Heart right ventricle (tissue), 16 donors: Measurements from ENCODE around the gene ARPP21. TPM values are rescaled to one million over a fixed set of nuclear protein-coding genes. Genes with fewer than 3 reads are reported as not detected.

Source experiments
- ATAC-seq, 8 donors: fragments of 200-7000 bp; cut with Tn5 transposase; one replicate each; pipeline ENCODE4 v1.9.1; 2020; ENCODE audit warnings: mild to moderate bottlenecking in 8 of 8, moderate library complexity in 8 of 8, moderate number of reproducible peaks in 1 of 8
- DNase-seq, 2 donors: peaks; one replicate each; pipeline ENCODE4 v3.0.0-alpha.2; 2020
- H3K27ac ChIP-seq, 10 donors: fragments of 200-600 bp; sonication (generic) in 2 of 10; one replicate each; pipeline versions ENCODE4 v1.5.0 to v1.8.0; 2020 to 2022; ENCODE audit warnings: mild to moderate bottlenecking in 3 of 10
- H3K27me3 ChIP-seq, 7 donors: fragments of 200-600 bp; one replicate each; pipeline ENCODE4 v1.8.0; 2021 to 2022; ENCODE audit warnings: mild to moderate bottlenecking in 2 of 7
- H3K36me3 ChIP-seq, 9 donors: fragments of 200-600 bp; sonication (generic) in 1 of 9; one replicate each; pipeline versions ENCODE4 v1.5.0 to v1.8.0; 2020 to 2022; ENCODE audit warnings: mild to moderate bottlenecking in 2 of 9
- H3K4me1 ChIP-seq, 9 donors: fragments of 200-600 bp; sonication (generic) in 1 of 9; one replicate each; pipeline versions ENCODE4 v1.5.0 to v1.8.0; 2020 to 2022; ENCODE audit warnings: mild to moderate bottlenecking in 4 of 9
- H3K4me3 ChIP-seq, 10 donors: fragments of 200-600 bp; sonication (generic) in 2 of 10; one replicate each; pipeline versions ENCODE4 v1.5.0 to v1.8.0; 2020 to 2022; ENCODE audit warnings: mild to moderate bottlenecking in 7 of 10, moderate library complexity in 2 of 10
- H3K9me3 ChIP-seq, 11 donors: fragments of 200-600 bp in 10 of 11; sonication (generic) in 2 of 11; one replicate each; pipeline versions ENCODE4 v1.5.0 to v1.8.0; 2013 to 2022; ENCODE audit warnings: mild to moderate bottlenecking in 2 of 11, control low read depth in 1 of 11, moderate library complexity in 1 of 11
- WGBS, 2 donors: extraction: QIAGEN DNeasy Blood & Tissue Kit; methylation state at CpG; one replicate each; pipeline ENCODE4 v1.1.7; 2013; ENCODE audit warnings: inconsistent platforms in 1 of 2; 5-methylcytosine and 5-hydroxymethylcytosine counted together
- intact Hi-C, 10 donors: fragments of 100-400 bp; cut with DNase I; formaldehyde crosslinking; loops; one replicate each; pipeline versions ENCODE4 v1.11.1 to v1.14.2; 2022
- polyA plus RNA-seq, 2 donors: library from polyadenylated mRNA; stranded (reverse); fragments of 200-250 nt; gene quantifications; one replicate each; pipeline ENCODE4 v1.2.3, GENCODE V29; 2013
- total RNA-seq, 10 donors: library from RNA; stranded (reverse); fragmentation: NEBNext Ultra II Directional in 3 of 10; extraction: Animal tissue kit (Norgen Biotek cat#: 25700) in 3 of 10; gene quantifications; one replicate each; pipeline versions ENCODE4 v1.2.1 to v1.2.4, GENCODE V29; 2021 to 2023
- TF ChIP-seq, protein P1 (sequence below), 9 donors: fragments of 200-600 bp; sonication (generic) in 2 of 9; IDR thresholded peaks; one replicate each; pipeline versions ENCODE4 v1.5.0 to v1.8.0; 2021 to 2022; ENCODE audit warnings: antibody characterized with exemption in 9 of 9, mild to moderate bottlenecking in 5 of 9, moderate library complexity in 1 of 9
- donor health status: Arrhythmogenic right ventricular cardiomyopathy.
- donor health status: ischemic (EF 13 %, LVEDD 7.1; RV severe dilation, severe dysfunction).
- donor health status: healthy with polysubstance abuse.
- donor health status: DM: no; HTN: yes; CAD: no.
- donor health status: DM: no; HTN: no; CAD: no.
- donor health status: ischemic (EF 25% LVEDD 6.9; RV normal size, moderate dysfunction).
- donor health status: ischemic (EF 25% LVEDD 5.7; RV mildly dilated, moderate dysfunction).
- donor health status: healthy.
- donor health status: DM: yes; HTN: yes; CAD: no.
- donor health status: Ischemic cardiomyopathy.
- donor health status: ischemic (EF 35%, LVEDD 5.7; RV mildly dilated, moderate dysfunction).
- donor health status: nonischemic (EF 11% LVEDD 7.7; RV severe dilation, severe dysfunction).
- donor health status: DM: yes; HTN: yes; CAD: no.
- donor health status: PGD.
- donor health status: ischemic (EF 29% LVEDD 5.4; RV normal size, mild dysfunction).
- donor health status: nonischemic (EF 23%, LVEDD 6.1; RV moderate dilation, normal function).

The ARPP21 gene
- total and polyA plus RNA-seq, 12 donors, result 0.06 TPM; not detected in 11

DNA sequence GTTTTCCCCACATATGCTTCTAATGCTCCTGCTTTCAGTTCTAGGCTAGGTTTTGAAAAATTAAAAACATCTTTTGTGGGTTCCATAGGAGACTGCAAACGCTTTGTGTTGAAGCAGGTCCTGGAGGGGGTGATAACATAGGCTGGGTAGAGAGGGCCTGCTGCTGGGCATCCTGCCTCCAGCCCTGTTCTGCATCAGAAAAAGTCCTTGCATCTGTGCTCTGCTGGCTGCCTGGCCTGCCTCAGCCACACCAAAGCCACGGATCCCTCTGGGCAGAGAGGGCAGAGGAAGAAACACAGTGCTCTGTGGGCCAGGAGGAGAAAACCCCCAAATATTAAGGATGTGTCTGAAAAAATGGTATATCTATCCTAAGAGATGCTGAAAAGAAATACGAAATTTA, 3.9 kb upstream of the ARPP21 start:
- H3K4me3 ChIP-seq, result no peak overlapping the region
- peaks cover 0 to 13% (median 10%) of the 10 kb centered on the region in 9 donors for H3K4me1 ChIP-seq
- H3K9me3 ChIP-seq, result no peaks in the 10 kb centered on the region
- WGBS, 2 donors, result 71 to 82% methylated on average over 3 of the region's 3 CpGs
- H3K36me3 ChIP-seq, result no peaks in the 10 kb centered on the region
- DNase-seq (no peak), ATAC-seq (no peak)
- TF ChIP-seq, protein P1, sequence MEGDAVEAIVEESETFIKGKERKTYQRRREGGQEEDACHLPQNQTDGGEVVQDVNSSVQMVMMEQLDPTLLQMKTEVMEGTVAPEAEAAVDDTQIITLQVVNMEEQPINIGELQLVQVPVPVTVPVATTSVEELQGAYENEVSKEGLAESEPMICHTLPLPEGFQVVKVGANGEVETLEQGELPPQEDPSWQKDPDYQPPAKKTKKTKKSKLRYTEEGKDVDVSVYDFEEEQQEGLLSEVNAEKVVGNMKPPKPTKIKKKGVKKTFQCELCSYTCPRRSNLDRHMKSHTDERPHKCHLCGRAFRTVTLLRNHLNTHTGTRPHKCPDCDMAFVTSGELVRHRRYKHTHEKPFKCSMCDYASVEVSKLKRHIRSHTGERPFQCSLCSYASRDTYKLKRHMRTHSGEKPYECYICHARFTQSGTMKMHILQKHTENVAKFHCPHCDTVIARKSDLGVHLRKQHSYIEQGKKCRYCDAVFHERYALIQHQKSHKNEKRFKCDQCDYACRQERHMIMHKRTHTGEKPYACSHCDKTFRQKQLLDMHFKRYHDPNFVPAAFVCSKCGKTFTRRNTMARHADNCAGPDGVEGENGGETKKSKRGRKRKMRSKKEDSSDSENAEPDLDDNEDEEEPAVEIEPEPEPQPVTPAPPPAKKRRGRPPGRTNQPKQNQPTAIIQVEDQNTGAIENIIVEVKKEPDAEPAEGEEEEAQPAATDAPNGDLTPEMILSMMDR (IDR thresholded peaks at IDR 0.05), result no peak
- no peak overlapping the region for H3K27ac ChIP-seq
- peaks cover 9 to 31% (median 26%) of the 10 kb centered on the region in 7 donors for H3K27me3 ChIP-seq
- intact Hi-C loops, result no loop called here

DNA sequence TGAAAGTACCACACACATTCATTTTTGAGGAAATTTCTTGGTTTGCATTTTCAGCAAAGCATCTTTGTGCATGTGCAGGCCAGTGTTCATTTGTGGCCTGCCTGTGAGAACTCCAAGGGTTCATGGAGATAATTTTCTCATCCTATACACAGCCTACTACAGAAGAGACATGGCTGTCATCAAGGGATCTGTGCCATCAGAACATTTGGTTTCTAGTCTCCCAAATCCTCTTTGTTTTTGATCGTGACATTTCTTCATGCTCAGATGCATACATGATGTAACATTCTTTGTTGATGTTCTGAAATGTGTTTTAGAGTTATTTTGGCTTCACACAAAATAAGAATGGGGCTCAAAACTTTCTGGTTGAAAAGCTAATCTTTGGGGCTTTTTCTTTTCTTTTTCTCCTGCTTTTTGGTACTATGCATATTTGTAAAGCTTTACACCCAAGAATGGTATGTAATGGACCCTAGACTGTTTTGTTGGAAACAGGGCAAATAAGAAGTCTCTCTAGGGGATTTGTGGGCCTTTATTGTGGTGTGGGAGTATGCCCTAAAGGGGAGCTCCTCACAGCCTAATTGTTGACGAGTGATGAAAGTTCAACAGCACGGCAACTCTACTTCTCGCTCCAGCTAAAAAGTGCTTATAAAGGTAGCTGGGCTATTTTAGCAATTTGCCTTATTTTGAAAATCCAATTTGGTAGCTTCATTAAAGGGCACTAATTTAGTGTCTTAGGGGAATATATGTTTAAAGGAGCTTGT, 3.2 kb upstream of the ARPP21 start:
- ATAC-seq (no peak), DNase-seq (no peak)
- H3K4me1 ChIP-seq, result peaks cover 0 to 13% (median 10%) of the 10 kb centered on the region in 9 donors
- H3K4me3 ChIP-seq, result no peak overlapping the region
- H3K36me3 ChIP-seq, result no peaks in the 10 kb centered on the region
- no peaks in the 10 kb centered on the region for H3K9me3 ChIP-seq
- intact Hi-C loops, result no loop called here
- H3K27me3 ChIP-seq, result peaks cover 9 to 38% (median 32%) of the 10 kb centered on the region in 7 donors
- WGBS, 2 donors, result 91 to 94% methylated on average over 4 of the region's 4 CpGs
- TF ChIP-seq, protein P1 (IDR thresholded peaks at IDR 0.05), result no peak
- H3K27ac ChIP-seq, result no peak overlapping the region

DNA sequence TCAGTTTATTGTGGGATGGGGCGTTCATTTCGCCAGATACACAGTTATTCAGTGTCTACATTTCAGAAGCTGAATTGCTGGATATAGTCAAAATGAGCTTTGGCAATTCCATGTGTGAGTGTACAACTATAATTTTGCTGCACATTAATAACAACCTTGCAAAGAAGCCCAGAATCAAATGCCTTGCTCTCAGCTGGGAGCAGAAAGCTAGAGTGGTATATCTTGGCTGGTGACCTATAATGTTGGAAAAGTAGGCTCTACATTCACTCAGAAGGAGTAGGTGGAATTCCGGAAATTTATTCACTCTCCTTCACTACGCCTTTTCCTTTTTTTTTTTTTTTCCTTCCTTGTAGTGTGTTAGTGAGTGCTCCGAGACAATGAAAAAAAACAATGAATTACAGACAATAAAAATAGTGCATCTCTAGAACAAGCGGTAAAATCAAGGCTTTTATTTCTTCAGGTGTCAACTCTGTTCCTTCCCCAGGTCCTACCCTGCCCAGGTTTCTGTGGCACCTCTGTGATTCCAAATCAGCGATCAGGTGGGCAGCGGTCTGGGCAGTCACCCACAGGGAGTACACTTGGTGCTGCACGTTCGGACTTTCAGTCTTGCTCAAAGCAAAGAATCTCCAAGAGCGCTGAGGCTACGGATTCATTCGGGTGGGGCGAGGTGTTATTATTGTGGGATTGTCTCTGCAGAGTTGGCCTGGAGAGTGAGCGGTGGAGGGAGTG, 910 bp upstream of the ARPP21 start:
- H3K27me3 ChIP-seq, result peaks cover 9 to 60% (median 39%) of the 10 kb centered on the region in 7 donors
- no peak for DNase-seq

DNA sequence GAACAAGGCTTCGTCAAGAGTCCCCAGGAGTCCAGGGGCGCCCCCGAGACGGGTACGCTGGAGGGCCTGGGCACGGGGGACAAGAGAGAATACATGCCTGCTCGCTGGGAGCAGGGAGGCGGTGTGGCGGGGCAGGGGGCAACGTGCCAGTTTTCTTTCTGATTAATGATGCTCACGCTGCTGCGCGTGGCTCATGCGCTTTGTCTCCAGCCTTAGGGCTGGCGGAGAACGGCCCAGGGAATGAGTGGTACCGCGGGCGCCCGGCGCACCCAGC, 408 bp upstream of the ARPP21 start:
- H3K4me3 ChIP-seq, result peak overlapping the region in 7 of 10 donors; percentile 20 to 47 (median 35)
- H3K36me3 ChIP-seq, result no peaks in the 10 kb centered on the region
- no peaks in the 10 kb centered on the region for H3K9me3 ChIP-seq
- no peak for ATAC-seq
- TF ChIP-seq, protein P1 (IDR thresholded peaks at IDR 0.05), result no peak
- peaks cover 9 to 65% (median 39%) of the 10 kb centered on the region in 7 donors for H3K27me3 ChIP-seq
- peaks cover 0 to 13% (median 10%) of the 10 kb centered on the region in 9 donors for H3K4me1 ChIP-seq
- no peak overlapping the region for H3K27ac ChIP-seq
- no peak for DNase-seq
- 18 to 19% methylated on average over 21 of the region's 21 CpGs for WGBS, 2 donors
- intact Hi-C loops, result no loop called here

More for the DNA sequence above, 910 bp upstream of the ARPP21 start:
- Histone ChIP-seq H3K9me3 (no peaks in the 10 kb centered on the region), H3K36me3 (no peaks in the 10 kb centered on the region), H3K4me3 (no peak overlapping the region), H3K27ac (no peak overlapping the region), H3K4me1 (peaks cover 0 to 13% (median 10%) of the 10 kb centered on the region in 9 donors)
- 74 to 83% methylated on average over 15 of the region's 15 CpGs for WGBS, 2 donors
- intact Hi-C loops, result no loop called here
- TF ChIP-seq, protein P1 (IDR thresholded peaks at IDR 0.05), result no peak
- ATAC-seq, result no peak
